HG03139 (cell line): ENCODE results near the gene HOXD9.

Experiments
- ATAC-seq: cut with Tn5 transposase; IDR thresholded peaks from one replicate; pipeline ENCODE4 v1.9.1; 2021; ENCODE audit not compliant: unreplicated experiment

Gene HOXD9

DNA sequence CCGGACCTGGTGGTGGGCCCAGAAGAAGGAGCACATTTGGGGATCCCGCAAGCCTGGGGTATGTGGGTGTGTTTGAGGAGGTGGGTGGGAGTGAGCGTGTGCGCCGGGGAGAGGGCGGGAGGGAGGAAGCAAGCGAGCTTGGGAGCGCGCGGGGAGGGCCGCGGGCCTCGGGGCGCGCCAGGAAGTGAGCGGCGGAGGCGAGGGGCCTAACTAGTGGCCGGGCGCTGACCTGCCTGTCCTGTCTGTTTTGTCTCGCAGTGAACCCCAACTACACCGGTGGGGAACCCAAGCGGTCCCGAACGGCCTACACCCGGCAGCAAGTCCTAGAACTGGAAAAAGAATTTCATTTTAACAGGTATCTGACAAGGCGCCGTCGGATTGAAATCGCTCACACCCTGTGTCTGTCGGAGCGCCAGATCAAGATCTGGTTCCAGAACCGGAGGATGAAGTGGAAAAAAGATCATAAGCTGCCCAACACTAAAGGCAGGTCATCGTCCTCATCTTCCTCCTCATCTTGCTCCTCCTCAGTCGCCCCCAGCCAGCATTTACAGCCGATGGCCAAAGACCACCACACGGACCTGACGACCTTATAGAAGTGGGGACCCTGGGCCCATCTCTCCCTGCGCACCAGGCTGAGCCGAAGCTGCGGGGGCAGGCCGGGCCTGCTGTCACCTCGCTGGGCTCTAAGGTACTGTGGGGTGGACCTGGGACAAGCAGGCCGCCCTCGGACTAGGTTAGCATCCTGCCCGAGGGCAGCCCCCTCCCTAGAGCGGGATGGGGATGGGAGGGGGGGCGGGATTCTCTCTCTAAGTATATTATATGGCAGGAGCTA, 30.0 kb downstream of the HOXD9 start:
- ATAC-seq = no peak

DNA sequence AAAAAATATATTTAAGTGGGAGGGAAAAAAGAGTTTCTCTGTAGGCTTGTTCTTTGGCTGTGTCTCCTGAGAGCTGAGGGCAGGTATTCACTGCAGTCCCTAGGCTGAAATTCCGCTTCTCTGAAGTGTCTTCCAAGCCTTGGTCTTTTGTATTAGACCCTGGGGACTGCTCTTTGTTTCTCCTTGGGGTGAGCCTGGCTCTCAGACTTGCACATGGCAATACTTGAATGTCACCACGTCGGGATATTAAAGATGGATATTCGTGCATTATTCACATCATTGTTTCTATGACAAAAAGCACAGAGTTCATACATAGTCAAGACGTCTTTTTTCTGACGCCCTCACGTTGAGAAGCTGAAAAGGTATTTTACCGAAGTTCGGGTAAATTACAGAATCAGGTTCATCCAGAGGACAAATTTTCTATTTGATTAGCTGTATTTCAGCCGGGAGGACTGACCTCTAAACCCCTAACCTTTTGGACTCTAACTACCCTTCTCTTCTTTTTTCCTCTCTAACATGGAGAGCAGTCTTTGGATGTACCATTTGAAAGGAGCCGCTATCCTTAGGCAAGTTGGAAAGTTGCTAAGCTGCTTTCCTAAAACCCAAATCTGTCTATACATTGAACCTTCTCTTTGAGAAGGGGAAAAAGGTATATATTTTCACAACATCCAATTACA, 32.2 kb downstream of the HOXD9 start:
- ATAC-seq = no peak

DNA sequence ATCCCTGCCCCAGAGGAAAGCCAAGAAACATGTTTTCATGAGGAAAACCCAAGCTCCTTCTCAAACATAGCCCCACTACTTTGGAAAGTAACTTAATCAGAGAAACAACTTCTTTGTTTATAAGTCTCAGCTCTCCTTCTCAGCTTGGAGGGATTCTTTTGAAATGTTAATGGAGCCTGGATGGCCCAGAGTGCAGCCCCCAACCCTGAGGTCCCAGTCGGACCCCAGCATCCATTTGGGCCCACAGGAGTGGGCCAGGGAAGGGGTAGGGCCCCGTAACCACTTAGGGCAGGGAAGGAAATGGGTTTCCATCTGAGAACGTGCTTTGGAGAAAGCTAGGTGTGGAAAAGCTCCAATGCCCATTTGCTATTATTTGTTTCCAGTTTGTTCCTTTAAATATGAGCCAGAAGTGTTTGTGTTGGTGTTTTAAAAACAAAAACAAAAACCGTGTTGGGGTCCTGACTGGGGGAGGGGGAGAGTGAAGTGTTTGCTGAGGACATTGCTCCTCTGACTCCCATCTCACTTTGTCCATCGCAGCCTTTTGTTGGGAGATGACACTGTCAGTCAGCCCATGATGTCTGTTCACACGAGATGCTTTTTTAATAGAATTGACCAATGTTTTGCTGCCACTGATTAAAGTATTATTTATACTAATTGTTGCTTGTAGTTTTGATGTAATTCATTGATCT, 33.0 kb downstream of the HOXD9 start:
- no peak for ATAC-seq

DNA sequence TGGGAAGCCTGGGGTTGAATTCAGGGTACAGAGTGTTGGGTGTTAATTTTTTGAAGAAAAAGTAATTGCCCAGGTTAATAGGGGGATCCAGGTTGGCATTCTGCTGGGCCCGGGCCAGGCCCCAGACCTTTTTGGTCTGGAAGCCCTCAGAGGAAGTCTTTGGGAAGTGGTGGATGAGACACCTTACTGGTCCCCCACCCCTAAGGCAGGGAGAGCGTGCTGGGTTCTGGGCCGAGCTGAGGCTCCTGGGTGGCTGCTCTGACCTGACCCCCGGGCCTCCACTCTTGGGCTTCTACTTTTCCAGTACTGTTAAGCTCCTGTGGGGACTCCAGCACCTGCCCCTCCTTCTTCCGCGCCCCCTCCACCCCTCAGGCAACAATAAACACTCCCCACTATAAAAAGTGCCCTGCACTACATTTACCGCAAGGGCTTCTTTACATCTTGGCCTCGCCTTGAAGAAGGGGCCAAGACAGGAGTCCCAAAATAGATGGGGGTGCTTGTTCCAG, 33.8 kb downstream of the HOXD9 start:
- ATAC-seq = no peak

DNA sequence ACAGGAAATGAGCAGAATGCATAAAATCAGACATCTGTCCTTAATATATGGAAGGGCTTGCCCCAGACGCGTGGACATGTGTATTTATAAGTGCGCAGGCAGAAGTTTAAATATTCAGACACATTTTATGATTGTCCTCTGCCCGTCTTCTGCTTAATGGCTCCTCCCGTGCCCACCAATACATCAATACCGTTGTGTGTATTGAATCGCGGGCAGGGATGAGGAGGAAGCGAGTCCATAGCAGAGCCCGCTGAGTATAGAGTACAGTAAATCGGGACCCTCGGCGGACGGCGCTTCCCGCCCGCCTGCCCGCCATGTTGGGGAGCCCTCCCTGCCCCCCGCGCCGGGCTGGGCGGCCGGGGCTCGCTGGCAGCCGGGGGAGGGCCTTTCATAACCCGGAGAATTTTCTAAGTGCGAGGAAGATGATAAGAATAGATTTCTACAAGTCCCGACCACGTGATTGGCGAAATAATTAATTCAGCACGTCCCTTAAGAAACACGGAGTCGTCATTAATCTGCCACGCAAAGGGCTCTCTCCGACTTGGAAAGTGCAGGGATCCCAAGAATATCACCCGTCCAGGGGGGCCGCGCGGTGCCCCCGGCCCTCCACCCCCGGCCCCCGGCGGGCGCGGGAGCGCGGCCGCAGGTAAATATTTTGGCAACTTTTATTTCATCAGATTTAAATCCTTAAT, 34.4 kb downstream of the HOXD9 start, which contains the start of gene HOXD3:
Gene HOXD3, plus strand, starts transcription at position 501 of the 692 bp plus-strand sequence. CDS start 11,808 bp downstream, outside the sequence.
- ATAC-seq = no peak

DNA sequence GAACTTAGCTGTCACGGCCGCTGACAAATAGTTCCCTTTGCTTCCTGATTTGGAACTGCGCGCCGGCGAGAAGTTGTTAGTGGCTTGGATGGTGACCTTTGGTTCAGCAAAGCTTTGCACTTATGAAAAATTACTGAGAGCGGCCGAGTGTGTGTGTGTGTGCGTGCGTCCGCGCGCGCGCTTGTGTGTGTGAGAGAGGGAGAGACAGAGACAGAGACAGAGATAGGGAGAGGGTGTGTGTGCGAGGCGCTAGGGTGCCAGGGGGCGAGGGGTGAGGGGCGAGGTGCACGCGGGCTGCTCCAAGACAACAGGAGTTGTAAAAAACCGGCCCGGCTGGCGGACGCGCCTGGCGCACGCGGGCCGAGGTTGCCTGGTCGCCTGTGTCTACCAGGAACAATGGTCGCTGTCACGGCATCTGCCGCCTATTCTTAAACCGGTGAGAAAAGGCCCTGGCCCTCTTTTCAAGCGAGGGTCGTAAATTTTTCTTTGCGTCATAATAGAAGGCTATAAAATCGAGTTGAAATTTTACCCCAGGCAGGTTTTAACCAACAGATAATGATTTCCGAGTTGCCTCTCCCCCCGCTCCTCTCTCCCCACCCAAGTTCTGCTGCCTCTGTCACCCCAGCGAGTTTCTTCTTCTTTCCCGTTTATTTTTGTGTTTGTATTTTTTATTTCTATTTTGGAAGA, 35.1 kb downstream of the HOXD9 start:
- ATAC-seq = no peak

DNA sequence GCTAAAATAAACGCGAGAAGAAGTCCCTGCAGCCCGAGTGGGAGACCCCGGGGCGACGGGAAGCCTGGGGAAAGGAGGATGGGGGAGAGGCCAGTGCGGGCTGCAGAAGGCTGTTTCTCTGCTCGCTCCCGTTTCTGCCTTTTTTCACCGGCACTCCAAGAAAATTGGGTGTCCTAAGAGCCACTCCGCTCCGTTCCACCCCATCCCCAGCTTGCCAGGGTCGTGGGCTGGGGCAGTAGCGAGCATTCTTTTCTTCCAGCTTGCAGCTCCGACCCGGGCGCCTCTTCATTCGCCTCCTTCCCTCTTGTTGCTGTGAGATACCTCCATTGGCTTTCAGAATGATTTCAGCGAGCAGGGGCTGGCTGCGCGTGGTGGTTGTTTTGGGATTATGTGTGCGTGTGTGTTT, 35.7 kb downstream of the HOXD9 start:
- no peak for ATAC-seq

DNA sequence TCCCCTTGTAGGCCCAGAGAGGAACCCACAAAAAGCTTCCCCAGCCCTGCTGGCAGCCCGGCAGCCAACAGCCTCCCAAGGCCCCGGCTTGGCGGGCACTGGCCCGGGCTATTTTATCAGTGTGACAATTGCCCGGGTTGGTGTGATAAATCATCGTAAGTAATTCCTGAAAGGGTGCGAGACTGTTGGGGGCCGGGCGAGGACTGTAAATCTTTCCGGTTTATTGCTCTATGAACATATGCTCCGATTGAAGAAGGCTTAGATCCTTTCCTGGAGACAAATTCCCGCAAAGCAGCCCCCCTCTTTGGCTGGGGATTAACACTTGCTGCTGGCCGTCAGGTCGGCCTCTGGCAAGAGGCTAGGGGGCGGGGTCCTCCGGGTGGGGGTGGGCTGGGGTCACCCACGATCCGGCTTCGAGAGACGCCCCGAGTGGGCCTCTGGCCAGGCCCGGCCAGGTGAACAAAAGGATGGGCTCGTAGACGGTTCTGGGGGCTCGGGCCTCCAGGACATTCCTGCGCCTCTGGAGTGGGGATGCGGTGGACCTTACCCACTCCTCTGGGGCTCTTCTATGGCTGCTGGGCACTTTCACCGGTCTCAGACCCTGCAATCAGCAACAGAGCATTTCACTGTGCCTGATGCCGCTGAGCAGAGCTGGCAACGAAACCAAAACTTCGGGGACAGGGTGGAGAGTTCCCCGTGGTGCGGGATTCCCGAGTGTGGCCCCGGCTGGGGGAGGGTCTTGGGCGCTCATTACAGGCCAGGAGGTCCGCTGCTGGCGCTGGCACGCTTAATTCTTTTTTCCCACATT, 36.5 kb downstream of the HOXD9 start:
- ATAC-seq = no peak

DNA sequence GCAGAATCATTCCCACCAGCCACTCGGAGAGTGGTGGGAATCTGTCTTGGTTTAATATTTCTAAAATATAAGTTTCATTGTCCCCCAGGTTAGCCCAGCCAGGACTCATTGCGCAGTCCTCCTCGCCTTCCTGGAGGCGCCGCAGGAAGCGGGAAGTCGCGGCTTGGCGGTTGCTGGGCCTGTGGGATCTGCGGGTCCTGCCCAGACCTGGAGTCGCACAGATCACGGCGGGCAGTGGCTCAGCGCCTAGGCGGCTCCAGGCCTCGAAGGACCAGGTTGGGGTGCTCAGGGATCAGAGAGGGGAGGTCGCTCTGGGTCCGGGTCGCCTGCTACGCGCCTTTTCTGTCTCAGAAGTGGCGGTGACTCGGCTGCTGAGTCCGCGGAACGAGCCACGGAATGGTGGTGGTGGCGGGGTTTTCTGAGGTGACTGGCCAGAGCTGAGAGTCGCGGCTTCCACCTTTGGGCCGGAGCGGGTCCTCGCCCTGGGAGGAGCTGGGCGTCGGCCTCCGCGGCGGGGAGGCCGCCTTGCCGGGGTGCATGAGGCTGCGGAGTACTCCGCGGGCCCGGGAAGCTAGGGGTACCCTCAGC, 37.2 kb downstream of the HOXD9 start:
- no peak for ATAC-seq

DNA sequence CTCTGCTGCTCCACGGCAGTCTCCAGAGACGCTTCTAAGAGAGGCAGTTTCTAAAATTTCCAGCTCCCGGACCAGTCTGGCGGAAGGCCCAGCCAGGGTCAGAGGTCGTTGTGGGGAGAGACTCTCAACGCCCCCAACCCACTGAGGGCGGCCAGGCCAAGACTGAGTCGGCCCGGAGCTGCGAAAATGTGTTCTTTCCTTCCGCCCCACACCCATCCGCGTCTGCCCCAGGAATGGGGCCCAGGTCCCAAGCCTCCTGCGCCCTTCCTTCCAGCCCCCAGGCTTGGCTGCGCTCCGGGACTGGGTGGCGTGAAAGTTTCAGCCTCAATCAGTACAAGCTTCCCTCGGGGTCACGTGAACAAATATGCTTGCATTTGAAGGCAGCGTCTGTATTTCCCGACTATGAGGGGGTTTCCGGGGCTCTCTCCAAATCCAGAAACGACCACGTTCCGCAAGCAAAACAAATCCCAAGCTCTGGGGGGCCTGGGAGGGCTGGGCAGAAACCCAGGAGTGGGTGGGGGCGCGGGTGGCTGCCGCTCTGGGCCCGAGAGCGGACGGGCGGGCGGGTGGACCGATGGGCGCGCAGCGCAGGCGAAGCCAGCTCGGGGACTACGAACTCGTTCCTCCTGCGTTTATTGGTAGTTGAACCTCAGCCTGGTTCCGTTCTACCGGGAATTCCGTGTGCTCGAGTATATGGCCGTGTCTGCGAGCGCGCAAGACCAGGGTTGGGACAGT, 37.9 kb downstream of the HOXD9 start:
- no peak for ATAC-seq

DNA sequence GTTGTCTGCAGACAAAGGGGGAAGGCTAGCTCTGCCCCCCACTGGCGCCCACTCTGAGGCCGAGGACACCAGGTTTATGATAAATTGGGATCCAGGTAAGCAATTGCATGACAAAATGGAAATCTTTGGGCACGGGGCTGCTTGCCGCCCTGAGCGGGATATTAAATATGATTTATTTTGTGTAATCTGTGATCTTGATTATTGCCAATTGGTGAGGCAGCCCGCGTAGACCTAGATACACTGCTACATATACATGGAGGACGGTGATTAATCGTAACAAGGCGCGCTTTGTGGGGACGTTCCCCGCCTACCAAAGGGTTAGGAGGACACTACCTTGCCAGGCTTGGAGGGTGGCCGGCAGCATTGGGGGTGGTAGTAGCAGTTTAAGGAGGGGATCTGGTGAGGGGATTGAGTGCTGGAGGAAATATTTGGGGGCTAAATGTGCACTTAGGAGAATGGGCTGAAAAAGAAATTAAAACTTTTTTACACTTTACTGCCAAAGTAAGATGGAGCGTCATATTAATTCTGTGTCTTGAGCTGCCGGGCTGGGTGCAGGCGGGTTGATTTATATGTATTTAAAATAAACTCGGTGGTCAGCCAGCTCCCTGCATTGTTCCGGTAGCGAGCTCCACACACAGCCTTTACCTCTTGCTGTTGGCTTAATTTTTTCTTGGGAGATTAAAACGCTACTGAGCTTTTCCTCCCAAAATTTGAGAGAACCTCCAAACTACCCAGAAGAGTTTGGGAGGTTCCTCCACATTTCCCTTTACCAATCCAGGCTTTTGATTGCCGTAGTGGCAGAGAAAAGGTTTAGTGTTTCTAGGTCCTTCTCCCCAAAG, 38.7 kb downstream of the HOXD9 start:
- no peak for ATAC-seq

DNA sequence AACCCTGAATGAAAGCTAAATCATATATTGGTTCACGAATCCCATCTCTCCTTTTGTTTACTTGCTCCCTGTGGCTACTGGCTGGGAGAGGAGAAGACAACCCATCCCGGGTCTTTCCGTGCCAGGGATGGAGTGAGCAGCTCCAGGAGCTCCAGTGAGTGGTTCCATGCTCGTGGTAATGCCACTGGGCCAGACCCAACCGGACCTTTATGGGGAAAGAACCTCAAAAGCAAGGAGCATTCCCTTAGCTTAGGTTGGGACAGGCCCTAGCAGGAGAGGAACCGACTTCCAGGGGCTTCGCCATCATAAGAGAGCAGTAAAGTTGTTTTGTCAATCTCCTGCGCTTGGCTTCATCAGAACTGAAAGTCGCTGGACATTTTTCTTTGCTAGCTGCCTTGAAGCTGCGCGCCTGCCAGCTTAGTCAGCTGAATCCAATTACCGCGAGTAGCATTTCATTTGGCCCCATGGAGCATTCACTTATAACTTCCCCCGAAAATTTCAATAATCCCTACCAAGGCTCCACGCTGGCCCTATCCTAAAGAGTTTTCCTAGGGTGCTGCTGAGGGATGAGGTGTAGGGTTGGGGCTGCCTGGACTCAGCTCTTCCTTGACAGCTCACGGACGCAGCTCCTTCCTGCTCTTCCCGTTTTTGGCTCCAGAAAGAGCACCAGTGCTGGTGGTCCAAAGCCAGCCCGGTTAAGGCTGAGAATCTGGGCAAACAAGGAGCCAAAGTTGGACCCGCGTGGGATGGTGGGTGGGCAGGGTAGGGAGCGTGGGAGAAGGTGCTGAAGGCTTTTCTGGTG, 39.5 kb downstream of the HOXD9 start:
- no peak for ATAC-seq

DNA sequence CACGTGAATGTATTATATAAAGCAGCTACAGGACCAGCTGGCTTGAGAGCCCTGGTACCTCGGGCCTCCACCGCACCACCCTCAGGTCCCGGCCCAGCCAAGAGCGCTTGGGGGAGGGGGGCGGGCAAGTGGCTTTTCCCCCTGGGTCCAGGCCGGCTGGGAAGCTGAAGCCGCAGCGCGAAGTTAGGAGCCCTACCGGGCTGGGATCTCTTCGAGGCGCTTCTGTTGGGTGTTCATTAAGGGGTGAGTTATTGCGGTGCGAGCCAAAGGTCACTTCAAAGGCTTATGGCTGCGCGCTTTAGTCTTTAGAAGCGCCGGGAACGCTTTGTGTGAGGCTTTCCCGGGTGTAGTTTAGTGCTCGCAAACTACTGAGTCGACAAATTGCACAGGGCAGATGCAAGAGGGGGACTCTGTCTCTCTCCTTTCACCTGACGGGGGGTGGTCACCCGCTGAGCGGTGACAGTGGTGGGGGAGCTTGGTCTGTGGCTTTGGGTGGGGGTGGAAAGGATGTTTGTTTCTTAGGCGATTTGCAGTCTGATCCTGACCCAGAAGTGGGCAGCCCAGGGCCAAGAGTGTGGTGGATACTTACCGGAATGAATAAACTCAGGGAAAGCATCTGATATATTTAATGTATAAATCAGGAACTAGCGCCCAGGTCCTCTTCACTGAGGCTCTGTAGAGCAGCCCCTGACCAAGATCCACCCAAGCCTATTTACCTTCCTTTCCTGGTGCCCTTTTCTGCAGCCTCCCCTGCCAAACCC, 40.6 kb downstream of the HOXD9 start:
- ATAC-seq = no peak

DNA sequence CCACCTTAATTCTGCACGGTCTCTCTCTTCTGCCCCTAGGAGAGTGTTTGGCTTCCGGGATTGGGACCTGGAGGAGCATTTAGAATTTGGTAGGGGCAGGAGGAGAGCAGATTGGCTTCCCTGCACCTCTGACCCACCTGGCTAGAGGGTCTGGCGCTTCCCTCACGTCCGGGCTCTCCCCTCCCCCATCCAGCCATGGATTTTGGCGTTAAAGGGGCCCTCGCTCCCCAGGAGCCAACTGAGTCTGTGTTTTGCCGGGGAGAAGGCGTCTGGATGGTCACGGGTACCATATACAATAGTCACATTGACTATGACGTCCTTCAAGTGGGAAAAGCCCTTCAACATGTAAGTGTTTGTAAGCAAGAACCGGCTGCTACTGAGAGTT, 41.1 kb downstream of the HOXD9 start:
- ATAC-seq = no peak

DNA sequence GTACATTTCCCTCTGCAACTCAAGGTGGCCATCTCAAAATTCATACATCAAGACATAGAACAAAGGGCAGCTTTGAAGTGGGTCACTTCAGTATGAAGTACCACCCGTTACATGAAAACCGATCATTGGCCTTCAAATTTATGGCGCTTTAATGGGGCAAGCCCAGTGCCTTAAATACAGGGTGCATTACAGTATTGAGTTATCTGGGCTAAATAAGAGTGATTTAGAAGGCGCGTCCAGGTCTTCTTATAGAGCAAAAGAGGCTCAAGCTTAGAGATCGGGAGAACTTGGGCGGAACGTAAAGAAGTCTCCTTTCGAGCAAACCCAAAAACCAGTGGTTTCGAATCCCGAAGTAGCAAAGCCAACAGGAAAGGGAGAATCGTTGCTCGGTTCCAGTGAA, 41.7 kb downstream of the HOXD9 start:
- no peak for ATAC-seq
